PC-9 (cell line): ENCODE measurements around the gene TMEM225.

Experiments
- CTCF ChIP-seq: fragments of 200-600 bp; sonication (generic); conservative IDR thresholded peaks from 2 replicates; pipeline ENCODE4 v1.6.1; 2017; ENCODE audit warnings: mixed run types, antibody characterized with exemption, mild to moderate bottlenecking, moderate library complexity
- EZH2 ChIP-seq: fragments of 200-600 bp; sonication (generic); IDR thresholded peaks from 2 replicates; pipeline ENCODE4 v1.8.0; 2017; ENCODE audit warnings: antibody characterized with exemption, low read depth

DNA sequence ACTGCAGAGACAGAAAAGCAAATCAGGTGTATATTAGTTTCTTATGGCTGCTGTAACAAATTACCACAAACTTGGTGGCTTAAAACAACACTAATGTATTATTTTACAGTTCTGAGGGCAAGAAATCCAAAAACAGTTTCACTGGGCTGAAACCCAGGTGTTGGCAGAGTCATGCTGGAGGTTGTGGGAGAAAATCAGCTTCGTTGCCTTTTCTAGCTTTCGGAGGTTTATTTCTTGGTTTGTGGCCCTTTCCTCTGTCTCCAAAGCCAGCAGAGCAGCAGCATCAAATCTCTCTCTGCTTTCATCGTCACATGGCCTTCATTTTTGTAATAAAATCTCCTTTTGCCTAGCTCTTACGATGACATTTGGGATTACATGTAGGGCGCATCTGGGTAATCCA, 46.3 kb downstream of the TMEM225 start:
- no peak for TF ChIP-seq CTCF
- TF ChIP-seq EZH2 = no peak
